GM23338 (cell line): ENCODE measurements around the gene PRDM7. TPM values are rescaled to one million over a fixed set of nuclear protein-coding genes. Genes with fewer than 3 reads are reported as not detected.

Experiments used
- ATAC-seq: fragments of 200-7000 bp; cut with Tn5 transposase; 3 replicates; pipeline ENCODE4 v1.9.1; 2020
- DNase-seq: peaks from one replicate; pipeline ENCODE4 v3.0.0-alpha.2; 2015; ENCODE audit warnings: low spot score
- H2AFZ ChIP-seq: fragments of 200-600 bp; sonication (generic); 2 replicates; pipeline ENCODE4 v1.8.0; 2016; ENCODE audit warnings: antibody characterized with exemption, mild to moderate bottlenecking, moderate library complexity
- H3F3A ChIP-seq: fragments of 200-600 bp; sonication (generic); replicated peaks from 2 replicates; pipeline ENCODE4 v1.8.0; 2017; ENCODE audit warnings: antibody characterized with exemption, mixed run types, low read depth
- H3K27ac ChIP-seq: fragments of 200-600 bp; sonication (generic); 2 replicates; pipeline ENCODE4 v1.6.1; 2016; ENCODE audit warnings: low read depth
- H3K27me3 ChIP-seq: fragments of 200-600 bp; sonication (generic); 2 replicates; pipeline ENCODE4 v1.8.0; 2016; ENCODE audit warnings: mild to moderate bottlenecking, mixed run types, moderate library complexity; ENCODE audit not compliant: insufficient read depth
- H3K36me3 ChIP-seq: fragments of 200-600 bp; sonication (generic); 2 replicates; pipeline ENCODE4 v1.8.0; 2016; ENCODE audit warnings: mild to moderate bottlenecking; ENCODE audit not compliant: insufficient read depth
- H3K4me1 ChIP-seq: fragments of 200-600 bp; sonication (generic); 2 replicates; pipeline ENCODE4 v1.8.0; 2016; ENCODE audit warnings: mild to moderate bottlenecking, moderate library complexity; ENCODE audit not compliant: insufficient read depth
- H3K4me2 ChIP-seq: fragments of 200-600 bp; sonication (generic); 2 replicates; pipeline ENCODE4 v1.7.1; 2017; ENCODE audit warnings: mixed run types
- H3K4me3 ChIP-seq: fragments of 200-600 bp; sonication (generic); 2 replicates; pipeline ENCODE4 v1.6.1; 2016; ENCODE audit warnings: mixed run types
- H3K79me2 ChIP-seq: fragments of 200-600 bp; sonication (generic); replicated peaks from 2 replicates; pipeline ENCODE4 v1.8.0; 2017; ENCODE audit warnings: mild to moderate bottlenecking; ENCODE audit not compliant: insufficient read depth
- H3K9me2 ChIP-seq: fragments of 200-600 bp; sonication (generic); 2 replicates; pipeline ENCODE4 v1.8.0; 2017; ENCODE audit not compliant: insufficient read depth
- H4K20me1 ChIP-seq: fragments of 200-600 bp; sonication (generic); replicated peaks from 2 replicates; pipeline ENCODE4 v1.8.0; 2017; ENCODE audit warnings: mild to moderate bottlenecking; ENCODE audit not compliant: insufficient read depth
- H3K27ac Mint-ChIP-seq: 2 replicates; pipeline ENCODE4 v1.8.0; 2020; ENCODE audit warnings: inconsistent platforms, mild to moderate bottlenecking, moderate library complexity, mixed read lengths
- H3K27me3 Mint-ChIP-seq: 3 replicates; pipeline ENCODE4 v1.8.0; 2022; ENCODE audit warnings: low read depth, mild to moderate bottlenecking, moderate library complexity, mixed read lengths, inconsistent platforms; ENCODE audit not compliant: insufficient read depth, poor library complexity
- H3K36me3 Mint-ChIP-seq: 3 replicates; pipeline ENCODE4 v1.8.0; 2021; ENCODE audit warnings: low read depth, mild to moderate bottlenecking, inconsistent platforms, moderate library complexity, mixed read lengths
- H3K4me1 Mint-ChIP-seq: 3 replicates; pipeline ENCODE4 v1.8.0; 2020; ENCODE audit warnings: mild to moderate bottlenecking, inconsistent platforms, mixed read lengths
- H3K4me3 Mint-ChIP-seq: 3 replicates; pipeline ENCODE4 v1.8.0; 2021; ENCODE audit warnings: moderate library complexity, mild to moderate bottlenecking, inconsistent platforms, mixed read lengths
- H3K9me3 Mint-ChIP-seq: 3 replicates; pipeline ENCODE4 v1.8.0; 2020; ENCODE audit warnings: moderate library complexity, mild to moderate bottlenecking, inconsistent platforms, mixed read lengths
- EZH2phosphoT487 ChIP-seq: fragments of 200-600 bp; sonication (generic); IDR thresholded peaks from one replicate; pipeline ENCODE4 v1.8.1; 2018; ENCODE audit warnings: antibody characterized with exemption; ENCODE audit not compliant: unreplicated experiment
- POLR2AphosphoS5 ChIP-seq: IDR thresholded peaks from 2 replicates; pipeline ENCODE4 v1.6.1; 2016; ENCODE audit warnings: antibody characterized with exemption, low read depth
- STAT1 ChIP-seq: IDR thresholded peaks from one replicate; pipeline ENCODE4 v1.6.1; 2016; ENCODE audit warnings: antibody characterized with exemption; ENCODE audit not compliant: unreplicated experiment
- ZNF114 ChIP-seq: fragments of 250-450 bp; sonication (Bioruptor Pico); IDR thresholded peaks from 2 replicates; pipeline ENCODE4 v1.5.0; 2020; ENCODE audit warnings: mild to moderate bottlenecking, moderate library complexity
- polyA plus RNA-seq: library from polyadenylated mRNA; unstranded; fragments of >200 nt; fragmentation: Nextera tagmentation; extraction: Ambion mirVana; gene quantifications from 2 replicates; pipeline ENCODE4 v1.2.1, GENCODE V29; 2016
- total RNA-seq: library from RNA; depleted of rRNA; stranded (reverse); fragments of >200 nt; shearing (Covaris generic); gene quantifications from 2 replicates; pipeline ENCODE4 v1.2.3, GENCODE V29; 2014
- TF ChIP-seq, protein P1 (sequence below), 2 experiments: fragments of 200-600 bp in 1 of 2; sonication (generic) in 1 of 2; conservative IDR thresholded peaks; 2 replicates each; pipeline versions ENCODE4 v1.5.1 to v1.6.1; 2016 to 2017; ENCODE audit warnings: antibody characterized with exemption in 2 of 2, low read depth in 2 of 2, mild to moderate bottlenecking in 2 of 2, moderate library complexity in 1 of 2

Gene PRDM7
- total and polyA plus RNA-seq, 2 experiments from 2014 or later: 0.08 TPM; not detected in 1

- ATAC-seq: peak; percentile 35
These were observed 29.3 kb downstream of the PRDM7 start for GRCh38 chr16:90047714-90048346.

GRCh38 chr16:90046971-90047713, 30.0 kb downstream of the PRDM7 start:
- Mint-ChIP-seq H3K27me3 (peaks cover 14% of the 10 kb centered on the region), H3K4me3 (peak overlapping the region; percentile 61; the same call in 2 of the 3 replicates), H3K36me3 (peaks cover 3% of the 10 kb centered on the region; the same call in 2 of the 3 replicates), H3K27ac (no peak overlapping the region), H3K9me3 (peaks cover 7% of the 10 kb centered on the region; the same call in 2 of the 3 replicates), H3K4me1 (peaks cover 10% of the 10 kb centered on the region; the same call in 2 of the 3 replicates)
- Histone ChIP-seq H4K20me1 (no peaks in the 10 kb centered on the region), H3F3A (peaks cover 8% of the 10 kb centered on the region), H3K27me3 (no peaks in the 10 kb centered on the region), H3K79me2 (no peaks in the 10 kb centered on the region), H3K9me2 (no peaks in the 10 kb centered on the region), H3K4me2 (peak overlapping the region; percentile 90), H3K4me3 (peak overlapping the region; percentile 70), H3K4me1 (no peaks in the 10 kb centered on the region; the same call in 1 of the 2 replicates), H2AFZ (peak overlapping the region; percentile 87), H3K36me3 (no peaks in the 10 kb centered on the region), H3K27ac (no peak overlapping the region)
- ATAC-seq: peak; percentile 53
- TF ChIP-seq, protein P1, sequence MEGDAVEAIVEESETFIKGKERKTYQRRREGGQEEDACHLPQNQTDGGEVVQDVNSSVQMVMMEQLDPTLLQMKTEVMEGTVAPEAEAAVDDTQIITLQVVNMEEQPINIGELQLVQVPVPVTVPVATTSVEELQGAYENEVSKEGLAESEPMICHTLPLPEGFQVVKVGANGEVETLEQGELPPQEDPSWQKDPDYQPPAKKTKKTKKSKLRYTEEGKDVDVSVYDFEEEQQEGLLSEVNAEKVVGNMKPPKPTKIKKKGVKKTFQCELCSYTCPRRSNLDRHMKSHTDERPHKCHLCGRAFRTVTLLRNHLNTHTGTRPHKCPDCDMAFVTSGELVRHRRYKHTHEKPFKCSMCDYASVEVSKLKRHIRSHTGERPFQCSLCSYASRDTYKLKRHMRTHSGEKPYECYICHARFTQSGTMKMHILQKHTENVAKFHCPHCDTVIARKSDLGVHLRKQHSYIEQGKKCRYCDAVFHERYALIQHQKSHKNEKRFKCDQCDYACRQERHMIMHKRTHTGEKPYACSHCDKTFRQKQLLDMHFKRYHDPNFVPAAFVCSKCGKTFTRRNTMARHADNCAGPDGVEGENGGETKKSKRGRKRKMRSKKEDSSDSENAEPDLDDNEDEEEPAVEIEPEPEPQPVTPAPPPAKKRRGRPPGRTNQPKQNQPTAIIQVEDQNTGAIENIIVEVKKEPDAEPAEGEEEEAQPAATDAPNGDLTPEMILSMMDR (conservative IDR thresholded peaks at IDR 0.05; ENCODE audit: low read depth in 2 of 2): 0 out of 4 replicates have a peak, but pooled peaks of 1 of the 2 experiments have one; percentile 4
- no peak for TF ChIP-seq STAT1
- peak; percentile 73 for TF ChIP-seq POLR2AphosphoS5
- peak; percentile 45 for DNase-seq

More at GRCh38 chr16:90047714-90048346, 29.3 kb downstream of the PRDM7 start:
- H3K36me3 Mint-ChIP-seq: peaks cover 3% of the 10 kb centered on the region; the same call in 1 of the 3 replicates
- Histone ChIP-seq H3K4me2 (peak overlapping the region; percentile 90), H3K9me2 (no peaks in the 10 kb centered on the region), H3K27ac (no peak overlapping the region), H3K27me3 (no peaks in the 10 kb centered on the region), H3F3A (peaks cover 8% of the 10 kb centered on the region), H3K36me3 (no peaks in the 10 kb centered on the region), H3K4me1 (no peaks in the 10 kb centered on the region; the same call in 1 of the 2 replicates), H3K4me3 (peak overlapping the region; percentile 70), H2AFZ (peak overlapping the region; percentile 76; the same call in 1 of the 2 replicates), H3K79me2 (no peaks in the 10 kb centered on the region), H4K20me1 (no peaks in the 10 kb centered on the region)
- no peak for TF ChIP-seq EZH2phosphoT487
- no peak for TF ChIP-seq ZNF114 (CRISPR knock-in tag)
- H3K4me1 Mint-ChIP-seq: peaks cover 10% of the 10 kb centered on the region; the same call in 2 of the 3 replicates
- H3K27ac Mint-ChIP-seq: no peak overlapping the region
- H3K27me3 Mint-ChIP-seq: peaks cover 14% of the 10 kb centered on the region
- peak; percentile 71 for DNase-seq
- peak overlapping the region; percentile 59 for H3K4me3 Mint-ChIP-seq
- H3K9me3 Mint-ChIP-seq: peaks cover 8% of the 10 kb centered on the region
